GM10847 (cell line): ENCODE data around the gene MAFG.

ENCODE experiments used
- POLR2A ChIP-seq: IDR thresholded peaks from 2 replicates; pipeline ENCODE4 v1.6.1; 2011; ENCODE audit not compliant: insufficient read length; ENCODE audit errors: extremely low read depth

Gene MAFG

GRCh38 chr17:81961521-81962498, 34.3 kb upstream of the MAFG start:
- no peak for TF ChIP-seq POLR2A

GRCh38 chr17:81961087-81961511, 33.6 kb upstream of the MAFG start, which contains the start of gene NOTUM:
NOTUM (minus strand) TSS chr17:81961187; CDS start chr17:81960909, 278 bp downstream.
- no peak for TF ChIP-seq POLR2A

GRCh38 chr17:81960130-81960958, 32.8 kb upstream of the MAFG start:
- no peak for TF ChIP-seq POLR2A

GRCh38 chr17:81959362-81960129, 32.0 kb upstream of the MAFG start:
- TF ChIP-seq POLR2A = no peak

- TF ChIP-seq POLR2A = no peak
Measured at GRCh38 chr17:81958633-81959342, 31.3 kb upstream of the MAFG start.

GRCh38 chr17:81957691-81958432, 30.3 kb upstream of the MAFG start:
- TF ChIP-seq POLR2A = no peak

GRCh38 chr17:81956607-81957589, 29.4 kb upstream of the MAFG start:
- no peak for TF ChIP-seq POLR2A

- TF ChIP-seq POLR2A = no peak
Measured at GRCh38 chr17:81955756-81956544, 28.4 kb upstream of the MAFG start.

GRCh38 chr17:81955058-81955681, 27.6 kb upstream of the MAFG start:
- TF ChIP-seq POLR2A = no peak

GRCh38 chr17:81954131-81955057, 26.9 kb upstream of the MAFG start:
- no peak for TF ChIP-seq POLR2A

- no peak for TF ChIP-seq POLR2A
Measured at GRCh38 chr17:81952792-81953228, 25.3 kb upstream of the MAFG start.
